ENCODE measurements around the gene RPGRIP1L. TPM values are rescaled to one million over a fixed set of nuclear protein-coding genes. Genes with fewer than 3 reads are reported as not detected.

The RPGRIP1L gene
- total RNA-seq, 3 donors from 2014 or later (not counting 1 experiment from before 2014, with no cell fraction given): 2.3 to 3.0 (median 2.6) TPM

DNA sequence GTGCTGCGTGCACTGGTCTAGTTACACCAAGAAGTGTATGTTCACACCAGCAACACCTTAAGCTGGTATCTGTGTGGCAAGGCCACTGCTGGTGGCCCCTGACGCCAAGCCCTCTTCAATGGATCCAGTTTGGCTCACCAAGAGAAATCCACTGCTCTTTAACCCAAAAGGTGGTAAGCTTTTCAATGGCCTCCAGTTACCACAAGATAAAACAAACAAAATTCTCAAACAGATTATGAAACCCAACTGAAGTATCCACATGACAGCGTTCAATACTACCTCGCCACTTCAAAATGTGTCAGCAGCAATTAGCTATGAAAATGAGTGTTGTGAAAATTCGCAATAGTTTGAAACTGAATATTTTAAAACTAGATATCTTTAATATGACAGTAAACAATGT lies 104.1 kb downstream of the RPGRIP1L start:
- no peak for DNase-seq
- Mint-ChIP-seq H3K4me3 (no peak overlapping the region), H3K27me3 (ENCODE audit: low read depth in 2 of 2) (peaks cover 0 to 9% of the 10 kb centered on the region in 2 donors), H3K4me1 (no peaks in the 10 kb centered on the region), H3K9me3 (peaks cover 0 to 4% of the 10 kb centered on the region in 2 donors), H3K27ac (no peak overlapping the region), H3K36me3 (no peaks in the 10 kb centered on the region)
- 83% methylated on average over 4 of the region's 5 CpGs for WGBS (ENCODE audit: insufficient coverage)
- H3K4me3 ChIP-seq (ENCODE audit: low read length): no peak overlapping the region
- no peak overlapping the region for H3K27ac ChIP-seq (ENCODE audit: low read length)
- intact Hi-C loops (cut with micrococcal nuclease): no loop called here
- no peak for ATAC-seq
- H3K4me1 ChIP-seq (ENCODE audit: control insufficient read depth, insufficient read depth, low read length): no peaks in the 10 kb centered on the region
- H3K9me3 ChIP-seq (ENCODE audit: control insufficient read depth, insufficient read depth, low read length): no peaks in the 10 kb centered on the region
- H3K36me3 ChIP-seq (ENCODE audit: control insufficient read depth, insufficient read depth, low read length): no peaks in the 10 kb centered on the region
- TF ChIP-seq, protein P1, sequence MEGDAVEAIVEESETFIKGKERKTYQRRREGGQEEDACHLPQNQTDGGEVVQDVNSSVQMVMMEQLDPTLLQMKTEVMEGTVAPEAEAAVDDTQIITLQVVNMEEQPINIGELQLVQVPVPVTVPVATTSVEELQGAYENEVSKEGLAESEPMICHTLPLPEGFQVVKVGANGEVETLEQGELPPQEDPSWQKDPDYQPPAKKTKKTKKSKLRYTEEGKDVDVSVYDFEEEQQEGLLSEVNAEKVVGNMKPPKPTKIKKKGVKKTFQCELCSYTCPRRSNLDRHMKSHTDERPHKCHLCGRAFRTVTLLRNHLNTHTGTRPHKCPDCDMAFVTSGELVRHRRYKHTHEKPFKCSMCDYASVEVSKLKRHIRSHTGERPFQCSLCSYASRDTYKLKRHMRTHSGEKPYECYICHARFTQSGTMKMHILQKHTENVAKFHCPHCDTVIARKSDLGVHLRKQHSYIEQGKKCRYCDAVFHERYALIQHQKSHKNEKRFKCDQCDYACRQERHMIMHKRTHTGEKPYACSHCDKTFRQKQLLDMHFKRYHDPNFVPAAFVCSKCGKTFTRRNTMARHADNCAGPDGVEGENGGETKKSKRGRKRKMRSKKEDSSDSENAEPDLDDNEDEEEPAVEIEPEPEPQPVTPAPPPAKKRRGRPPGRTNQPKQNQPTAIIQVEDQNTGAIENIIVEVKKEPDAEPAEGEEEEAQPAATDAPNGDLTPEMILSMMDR (IDR thresholded peaks at IDR 0.05): no peak
- no peaks in the 10 kb centered on the region for H3K27me3 ChIP-seq (ENCODE audit: control insufficient read depth, insufficient read depth, low read length)

DNA sequence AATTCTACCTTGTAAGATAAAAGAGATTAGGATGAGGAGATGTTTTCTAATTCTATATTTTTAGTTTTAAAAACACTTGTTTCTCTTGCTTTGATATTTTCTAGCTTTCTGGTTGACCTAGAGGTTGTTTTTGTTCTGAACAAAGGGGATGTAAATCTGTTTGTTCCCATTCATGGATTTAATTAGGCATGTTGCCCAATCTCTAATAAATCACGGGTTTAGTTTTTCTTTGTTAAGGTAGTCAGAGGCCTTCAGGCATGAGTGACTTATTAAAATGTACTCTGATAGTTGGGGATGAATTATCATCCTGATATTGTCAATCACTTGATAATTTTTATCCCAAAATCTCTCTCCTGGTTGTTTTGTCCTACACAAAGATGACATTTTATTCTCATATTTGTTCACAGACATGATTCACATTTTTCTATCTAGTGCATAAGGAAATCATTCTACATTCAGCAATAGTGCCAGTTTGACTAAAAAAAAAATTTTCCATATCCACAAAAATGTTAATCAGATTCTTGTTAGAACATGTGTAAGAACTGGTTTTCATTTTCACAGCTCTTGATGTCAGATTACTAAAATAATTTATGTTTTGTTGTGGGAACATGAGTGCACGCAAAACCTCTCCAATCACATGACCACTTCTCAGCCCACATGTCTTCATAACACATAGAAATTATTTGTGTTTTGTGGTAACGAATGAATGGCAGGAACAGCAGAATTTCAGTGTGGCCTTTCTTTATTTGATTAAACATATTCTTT lies 105.0 kb downstream of the RPGRIP1L start:
- Histone ChIP-seq H3K36me3 (ENCODE audit: control insufficient read depth, insufficient read depth, low read length) (no peaks in the 10 kb centered on the region), H3K4me1 (ENCODE audit: control insufficient read depth, insufficient read depth, low read length) (no peaks in the 10 kb centered on the region), H3K27me3 (ENCODE audit: control insufficient read depth, insufficient read depth, low read length) (no peaks in the 10 kb centered on the region), H3K27ac (ENCODE audit: low read length) (no peak overlapping the region), H3K4me3 (ENCODE audit: low read length) (no peak overlapping the region), H3K9me3 (ENCODE audit: control insufficient read depth, insufficient read depth, low read length) (no peaks in the 10 kb centered on the region)
- Mint-ChIP-seq H3K27me3 (ENCODE audit: low read depth in 2 of 2) (peaks cover 0 to 12% of the 10 kb centered on the region in 2 donors), H3K36me3 (no peaks in the 10 kb centered on the region), H3K27ac (no peak overlapping the region), H3K4me3 (no peak overlapping the region), H3K4me1 (no peaks in the 10 kb centered on the region), H3K9me3 (peaks cover 0 to 4% of the 10 kb centered on the region in 2 donors)
- DNase-seq: no peak
- intact Hi-C loops (cut with micrococcal nuclease): no loop called here
- TF ChIP-seq, protein P1 (IDR thresholded peaks at IDR 0.05): no peak
- 86% methylated on average over 1 of the region's 3 CpGs for WGBS (ENCODE audit: insufficient coverage)
- ATAC-seq: no peak

DNA sequence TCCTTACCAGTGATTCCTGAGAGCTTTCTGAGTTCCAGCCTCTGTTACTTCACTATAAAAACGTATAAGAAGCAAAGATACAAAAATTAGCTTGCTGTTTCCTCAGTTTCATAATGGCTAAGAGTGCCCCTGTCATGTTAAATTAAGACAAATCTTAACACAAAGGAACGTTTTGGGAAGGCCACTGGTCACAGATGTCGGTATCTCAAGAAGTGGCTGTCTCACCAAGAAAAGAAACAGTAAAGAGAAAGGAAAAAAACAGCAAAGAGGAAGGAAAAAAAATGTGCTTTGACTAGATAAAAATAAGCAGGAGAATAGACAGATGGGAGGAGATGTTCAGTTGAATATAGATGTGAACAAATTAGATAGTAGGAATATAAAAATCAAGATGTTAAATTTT lies 105.9 kb downstream of the RPGRIP1L start:
- Histone ChIP-seq H3K4me1 (ENCODE audit: control insufficient read depth, insufficient read depth, low read length) (no peaks in the 10 kb centered on the region), H3K9me3 (ENCODE audit: control insufficient read depth, insufficient read depth, low read length) (no peaks in the 10 kb centered on the region), H3K4me3 (ENCODE audit: low read length) (no peak overlapping the region), H3K36me3 (ENCODE audit: control insufficient read depth, insufficient read depth, low read length) (no peaks in the 10 kb centered on the region), H3K27ac (ENCODE audit: low read length) (no peak overlapping the region), H3K27me3 (ENCODE audit: control insufficient read depth, insufficient read depth, low read length) (no peaks in the 10 kb centered on the region)
- H3K36me3 Mint-ChIP-seq: no peaks in the 10 kb centered on the region
- ATAC-seq (no peak), DNase-seq (no peak)
- intact Hi-C loops (cut with micrococcal nuclease): no loop called here
- H3K9me3 Mint-ChIP-seq: peaks cover 0 to 4% of the 10 kb centered on the region in 2 donors
- H3K4me1 Mint-ChIP-seq: no peaks in the 10 kb centered on the region
- no peak overlapping the region for H3K4me3 Mint-ChIP-seq
- H3K27me3 Mint-ChIP-seq (ENCODE audit: low read depth in 2 of 2): peaks cover 0 to 12% of the 10 kb centered on the region in 2 donors
- TF ChIP-seq, protein P1 (IDR thresholded peaks at IDR 0.05): no peak
- no peak overlapping the region for H3K27ac Mint-ChIP-seq
- 28% methylated on average over 3 of the region's 3 CpGs for WGBS (ENCODE audit: insufficient coverage)

Data from natural killer cell (primary cell).